GM12878 (cell line): ENCODE results near the gene SPIRE1. TPM values are rescaled to one million over a fixed set of nuclear protein-coding genes. Genes with fewer than 3 reads are reported as not detected.
A peak's percentile ranks its signal among the peaks of the same experiment; 100 is the strongest.

Experiments used
- BACH1 ChIP-seq: fragments of 450-650 bp; IDR thresholded peaks from 2 replicates; pipeline ENCODE4 v1.6.1; 2017; ENCODE audit warnings: mild to moderate bottlenecking, borderline replicate concordance
- BCL3 ChIP-seq: IDR thresholded peaks from 2 replicates; pipeline ENCODE4 v1.6.1; 2011; ENCODE audit warnings: borderline replicate concordance, low read depth, mild to moderate bottlenecking, moderate library complexity, low read length; ENCODE audit not compliant: insufficient read depth, poor library complexity, severe bottlenecking
- BHLHE40 ChIP-seq, 2 experiments: fragments of 450-650 bp in 1 of 2; IDR thresholded peaks; 2 replicates each; pipeline ENCODE4 v1.6.1; 2011 to 2017; ENCODE audit warnings: low read depth in 2 of 2, borderline replicate concordance in 1 of 2, improper control_type of control experiment in 1 of 2, low read length in 1 of 2, mild to moderate bottlenecking in 1 of 2
- CBX3 ChIP-seq: fragments of 200-600 bp; sonication (generic); IDR thresholded peaks from 2 replicates; pipeline ENCODE4 v1.6.1; 2016; ENCODE audit warnings: low read depth, borderline replicate concordance
- CHD1 ChIP-seq: IDR thresholded peaks from 2 replicates; pipeline ENCODE4 v1.6.1; 2012; ENCODE audit warnings: low read depth, low read length, improper control_type of control experiment
- CHD2 ChIP-seq: IDR thresholded peaks from 2 replicates; pipeline ENCODE4 v1.6.1; 2011; ENCODE audit warnings: low read depth, low read length, improper control_type of control experiment, borderline replicate concordance
- FOS ChIP-seq: IDR thresholded peaks from 3 replicates; pipeline ENCODE4 v1.6.1; 2011; ENCODE audit warnings: borderline replicate concordance; ENCODE audit not compliant: insufficient read length; ENCODE audit errors: extremely low read depth
- GATAD2B ChIP-seq: fragments of 450-650 bp; conservative IDR thresholded peaks from 2 replicates; pipeline ENCODE4 v1.6.1; 2017; ENCODE audit warnings: low read depth, mild to moderate bottlenecking, moderate library complexity
- HCFC1 ChIP-seq: fragments of 150-350 bp; IDR thresholded peaks from 2 replicates; pipeline ENCODE4 v1.6.1; 2014; ENCODE audit warnings: low read length
- KLF5 ChIP-seq: fragments of 450-650 bp; IDR thresholded peaks from 2 replicates; pipeline ENCODE4 v1.6.1; 2014; ENCODE audit warnings: mild to moderate bottlenecking; ENCODE audit not compliant: partially characterized antibody
- LARP7 ChIP-seq: fragments of 450-650 bp; IDR thresholded peaks from 2 replicates; pipeline ENCODE4 v1.6.1; 2017; ENCODE audit warnings: mild to moderate bottlenecking
- MEF2B ChIP-seq: fragments of 450-650 bp; IDR thresholded peaks from 2 replicates; pipeline ENCODE4 v1.6.1; 2018; ENCODE audit warnings: mild to moderate bottlenecking, moderate library complexity; ENCODE audit not compliant: partially characterized antibody, poor library complexity, severe bottlenecking
- MXI1 ChIP-seq: fragments of 150-350 bp; IDR thresholded peaks from 2 replicates; pipeline ENCODE4 v1.6.1; 2011; ENCODE audit warnings: low read depth, mild to moderate bottlenecking, inconsistent platforms, low read length, improper control_type of control experiment
- PML ChIP-seq: IDR thresholded peaks from 2 replicates; pipeline ENCODE4 v1.6.1; 2012; ENCODE audit warnings: low read length, inconsistent platforms
- SIX5 ChIP-seq: IDR thresholded peaks from 2 replicates; pipeline ENCODE4 v1.6.1; 2011; ENCODE audit warnings: mild to moderate bottlenecking, low read depth, low read length, moderate library complexity; ENCODE audit not compliant: severe bottlenecking
- SMAD1 ChIP-seq: fragments of 450-650 bp; IDR thresholded peaks from 2 replicates; pipeline ENCODE4 v1.6.1; 2018; ENCODE audit warnings: mild to moderate bottlenecking, low read depth; ENCODE audit not compliant: partially characterized antibody
- SMAD5 ChIP-seq: IDR thresholded peaks from 2 replicates; pipeline ENCODE4 v1.6.1; 2016; ENCODE audit warnings: antibody characterized with exemption, low read depth
- SMC3 ChIP-seq: IDR thresholded peaks from 2 replicates; pipeline ENCODE4 v1.6.1; 2011; ENCODE audit warnings: low read length, improper control_type of control experiment, borderline replicate concordance
- SP1 ChIP-seq: IDR thresholded peaks from one replicate; pipeline ENCODE4 v1.6.1; 2011; ENCODE audit warnings: low read depth, low read length
- SPI1 ChIP-seq: IDR thresholded peaks from 2 replicates; pipeline ENCODE4 v1.6.1; 2011; ENCODE audit warnings: low read depth, mild to moderate bottlenecking, low read length, moderate library complexity, borderline replicate concordance; ENCODE audit not compliant: insufficient read depth
- SREBF1 ChIP-seq: IDR thresholded peaks from 2 replicates; pipeline ENCODE4 v1.6.1; 2012; ENCODE audit warnings: mild to moderate bottlenecking, low read length
- TBL1XR1 ChIP-seq: IDR thresholded peaks from 2 replicates; pipeline ENCODE4 v1.6.1; 2012; ENCODE audit warnings: low read depth, low read length, improper control_type of control experiment
- TCF3 ChIP-seq: IDR thresholded peaks from 2 replicates; pipeline ENCODE4 v1.6.1; 2012; ENCODE audit warnings: low read depth, mild to moderate bottlenecking, low read length, borderline replicate concordance; ENCODE audit not compliant: insufficient read depth
- YY1 ChIP-seq: IDR thresholded peaks from 2 replicates; pipeline ENCODE4 v1.6.1; 2011; ENCODE audit warnings: low read depth, mild to moderate bottlenecking, low read length
- ZNF217 ChIP-seq: fragments of 450-650 bp; IDR thresholded peaks from 2 replicates; pipeline ENCODE4 v1.6.1; 2017; ENCODE audit warnings: antibody characterized with exemption, mild to moderate bottlenecking
- polyA plus RNA-seq, 11 experiments: library from polyadenylated mRNA; depleted of rRNA in 4 of 11; unstranded in 6 of 11; stranded (reverse) in 5 of 11; fragments of >200 nt; fragmentation: Nextera tagmentation in 4 of 11; fragmentation: Illumina TruSeq in 1 of 11; extraction: Ambion mirVana in 4 of 11; extraction: Trizol in 1 of 11; gene quantifications; 1 replicate in 1 of 11; 2 replicates in 10 of 11; pipeline versions ENCODE4 v1.2.1 to v1.2.3, GENCODE V29; 2011 to 2016; ENCODE audit warnings: inconsistent platforms in 2 of 11, missing spikeins in 2 of 11, low read depth in 1 of 11
- total RNA-seq, 4 experiments: library from RNA; depleted of rRNA in 3 of 4; stranded (reverse); fragments of >200 nt in 3 of 4; fragmentation: Illumina TruSeq in 1 of 4; extraction: Trizol in 1 of 4; gene quantifications; 2 replicates each; pipeline versions ENCODE4 v1.2.1 to v1.2.3, GENCODE V29; 2013 to 2021
- TF ChIP-seq, protein P1 (sequence below): fragments of 450-650 bp; IDR thresholded peaks from 2 replicates; pipeline ENCODE4 v1.6.1; 2017; ENCODE audit warnings: mild to moderate bottlenecking, moderate library complexity

The SPIRE1 gene
- total and polyA plus RNA-seq, 10 of the 15 experiments (the other 5 are each of a cell fraction or from before 2014, with no cell fraction given), result 0.18 to 9.2 (median 4.3) TPM

- 0 out of 2 replicates have a peak, but pooled peaks have one; percentile 34 for TF ChIP-seq BACH1
- no peak for TF ChIP-seq SREBF1
- TF ChIP-seq YY1, result peak; percentile 57; the same call in 1 of the 2 replicates
- TF ChIP-seq BCL3, result peak; percentile 23
- TF ChIP-seq SP1, result peak; percentile 28
- TF ChIP-seq SPI1, result peak; percentile 19; the same call in 1 of the 2 replicates
- 0 out of 2 replicates have a peak, but pooled peaks have one; percentile 26 for TF ChIP-seq SMAD5
- TF ChIP-seq BHLHE40 (IDR thresholded peaks at IDR 0.05; ENCODE audit: borderline replicate concordance in 1 of 2, low read depth in 2 of 2, low read length in 1 of 2), result peak; percentile 28 to 62; a peak in 1 of 4 replicates
- 0 out of 2 replicates have a peak, but pooled peaks have one; percentile 10 for TF ChIP-seq TBL1XR1
- 0 out of 2 replicates have a peak, but pooled peaks have one; percentile 48 for TF ChIP-seq CHD1
- TF ChIP-seq MXI1, result peak; percentile 64
- peak; percentile 87 for TF ChIP-seq GATAD2B
- peak; percentile 62; the same call in 1 of the 2 replicates for TF ChIP-seq LARP7
- peak; percentile 63 for TF ChIP-seq KLF5
- TF ChIP-seq SIX5, result peak; percentile 13
- TF ChIP-seq SMC3, result no peak
- no peak for TF ChIP-seq ZNF217
- TF ChIP-seq, protein P1, sequence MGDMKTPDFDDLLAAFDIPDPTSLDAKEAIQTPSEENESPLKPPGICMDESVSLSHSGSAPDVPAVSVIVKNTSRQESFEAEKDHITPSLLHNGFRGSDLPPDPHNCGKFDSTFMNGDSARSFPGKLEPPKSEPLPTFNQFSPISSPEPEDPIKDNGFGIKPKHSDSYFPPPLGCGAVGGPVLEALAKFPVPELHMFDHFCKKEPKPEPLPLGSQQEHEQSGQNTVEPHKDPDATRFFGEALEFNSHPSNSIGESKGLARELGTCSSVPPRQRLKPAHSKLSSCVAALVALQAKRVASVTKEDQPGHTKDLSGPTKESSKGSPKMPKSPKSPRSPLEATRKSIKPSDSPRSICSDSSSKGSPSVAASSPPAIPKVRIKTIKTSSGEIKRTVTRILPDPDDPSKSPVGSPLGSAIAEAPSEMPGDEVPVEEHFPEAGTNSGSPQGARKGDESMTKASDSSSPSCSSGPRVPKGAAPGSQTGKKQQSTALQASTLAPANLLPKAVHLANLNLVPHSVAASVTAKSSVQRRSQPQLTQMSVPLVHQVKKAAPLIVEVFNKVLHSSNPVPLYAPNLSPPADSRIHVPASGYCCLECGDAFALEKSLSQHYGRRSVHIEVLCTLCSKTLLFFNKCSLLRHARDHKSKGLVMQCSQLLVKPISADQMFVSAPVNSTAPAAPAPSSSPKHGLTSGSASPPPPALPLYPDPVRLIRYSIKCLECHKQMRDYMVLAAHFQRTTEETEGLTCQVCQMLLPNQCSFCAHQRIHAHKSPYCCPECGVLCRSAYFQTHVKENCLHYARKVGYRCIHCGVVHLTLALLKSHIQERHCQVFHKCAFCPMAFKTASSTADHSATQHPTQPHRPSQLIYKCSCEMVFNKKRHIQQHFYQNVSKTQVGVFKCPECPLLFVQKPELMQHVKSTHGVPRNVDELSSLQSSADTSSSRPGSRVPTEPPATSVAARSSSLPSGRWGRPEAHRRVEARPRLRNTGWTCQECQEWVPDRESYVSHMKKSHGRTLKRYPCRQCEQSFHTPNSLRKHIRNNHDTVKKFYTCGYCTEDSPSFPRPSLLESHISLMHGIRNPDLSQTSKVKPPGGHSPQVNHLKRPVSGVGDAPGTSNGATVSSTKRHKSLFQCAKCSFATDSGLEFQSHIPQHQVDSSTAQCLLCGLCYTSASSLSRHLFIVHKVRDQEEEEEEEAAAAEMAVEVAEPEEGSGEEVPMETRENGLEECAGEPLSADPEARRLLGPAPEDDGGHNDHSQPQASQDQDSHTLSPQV, result peak; percentile 96
- peak; percentile 96 for TF ChIP-seq CHD2
- TF ChIP-seq SMAD1, result peak; percentile 49
- peak; percentile 46; the same call in 1 of the 2 replicates for TF ChIP-seq TCF3
- peak; percentile 75 for TF ChIP-seq PML
- peak; percentile 96 for TF ChIP-seq MEF2B
- TF ChIP-seq HCFC1, result peak; percentile 65
- no peak for TF ChIP-seq FOS
- TF ChIP-seq CBX3, result no peak
Observed at GRCh38 chr18:12702221-12703095, 44.6 kb upstream of the SPIRE1 start, which contains the start of the genes CEP76 and PSMG2 (continued).
